H1 (cell line): Measurements from ENCODE around the gene CBLC. TPM values are rescaled to one million over a fixed set of nuclear protein-coding genes. Genes with fewer than 3 reads are reported as not detected.

Experiments
- CTCF ChIA-PET: fragments of 300-600 bp; sonication (Branson Sonifier 250); formaldehyde crosslinking; loops from one replicate; lab custom pipeline; 2021; ENCODE audit not compliant: partially characterized antibody; lab: Charles Lee
- POLR2A ChIA-PET: fragments of 300-600 bp; sonication (Branson Sonifier 250); formaldehyde crosslinking; loops from one replicate; lab custom pipeline; 2021; ENCODE audit warnings: inconsistent platforms; ENCODE audit not compliant: partially characterized antibody; lab: Charles Lee
- DNase-seq, 2 experiments: peaks; one replicate each; pipeline versions ENCODE4 v3.0.0 to v3.0.0-alpha.2; 2010 to 2022; ENCODE audit warnings: low spot score in 2 of 2, low read depth in 1 of 2, mixed read lengths in 1 of 2
- FAIRE-seq: peaks from 2 replicates; lab custom pipeline; 2011; peaks lifted over from hg19 to GRCh38; lab: Jason Lieb, UNC
- H2AFZ ChIP-seq: 2 replicates; pipeline ENCODE4 v1.8.1; 2012; ENCODE audit warnings: low read length, inconsistent platforms
- H2AK5ac ChIP-seq: 2 replicates; pipeline ENCODE4 v1.6.1; 2013; ENCODE audit warnings: low read depth, low read length
- H2BK120ac ChIP-seq: replicated peaks from 2 replicates; pipeline ENCODE3; 2013; ENCODE audit warnings: low read depth, low read length, inconsistent platforms
- H2BK12ac ChIP-seq: 2 replicates; pipeline ENCODE4 v1.6.1; 2013; ENCODE audit warnings: low read depth, low read length
- H2BK15ac ChIP-seq: 2 replicates; pipeline ENCODE4 v1.6.1; 2013; ENCODE audit warnings: low read length
- H2BK20ac ChIP-seq: 2 replicates; pipeline ENCODE4 v1.6.1; 2013; ENCODE audit warnings: low read length
- H2BK5ac ChIP-seq: 2 replicates; pipeline ENCODE4 v1.6.1; 2013; ENCODE audit warnings: low read depth, low read length
- H3K14ac ChIP-seq: 2 replicates; pipeline ENCODE4 v1.6.1; 2013; ENCODE audit warnings: inconsistent platforms; ENCODE audit not compliant: insufficient read length
- H3K18ac ChIP-seq: 2 replicates; pipeline ENCODE4 v1.6.1; 2013; ENCODE audit warnings: low read length; ENCODE audit errors: extremely low read depth
- H3K23ac ChIP-seq: 2 replicates; pipeline ENCODE4 v1.6.1; 2013; ENCODE audit warnings: inconsistent platforms; ENCODE audit not compliant: insufficient read length
- H3K23me2 ChIP-seq: 2 replicates; pipeline ENCODE4 v1.6.1; 2013; ENCODE audit warnings: low read depth, low read length
- H3K27ac ChIP-seq: 2 replicates; pipeline ENCODE4 v1.6.1; 2011; ENCODE audit warnings: low read depth, low read length, inconsistent platforms
- H3K27me3 ChIP-seq, 4 experiments: replicated peaks in 1 of 4; 1 replicate in 1 of 4; 2 replicates in 3 of 4; pipeline versions ENCODE4 v1.6.1 to v1.8.1; 2011 to 2013; ENCODE audit warnings: low read length in 3 of 4, mild to moderate bottlenecking in 3 of 4, inconsistent platforms in 2 of 4, mixed read lengths in 2 of 4, moderate library complexity in 1 of 4; ENCODE audit not compliant: control insufficient read depth in 3 of 4, insufficient read depth in 3 of 4; ENCODE audit errors: extremely low read depth in 1 of 4
- H3K36me3 ChIP-seq, 4 experiments: 2 replicates each; pipeline versions ENCODE4 v1.6.1 to v1.8.1; 2011 to 2013; ENCODE audit warnings: mild to moderate bottlenecking in 4 of 4, low read length in 3 of 4, moderate library complexity in 2 of 4, control low read depth in 1 of 4, inconsistent platforms in 1 of 4; ENCODE audit not compliant: insufficient read depth in 4 of 4, control insufficient read depth in 2 of 4
- H3K4ac ChIP-seq: replicated peaks from 2 replicates; pipeline ENCODE3; 2013; ENCODE audit warnings: low read length, low read depth, mixed read lengths, inconsistent platforms; ENCODE audit not compliant: insufficient read length
- H3K4me1 ChIP-seq, 4 experiments: replicated peaks in 1 of 4; 1 replicate in 1 of 4; 2 replicates in 3 of 4; pipeline versions ENCODE4 v1.6.1 to v1.8.1; 2011 to 2013; ENCODE audit warnings: low read length in 3 of 4, inconsistent platforms in 2 of 4, mixed read lengths in 1 of 4; ENCODE audit not compliant: insufficient read depth in 4 of 4, control insufficient read depth in 3 of 4
- H3K4me2 ChIP-seq, 2 experiments: 2 replicates each; pipeline versions ENCODE4 v1.6.1 to v1.8.1; 2011 to 2013; ENCODE audit warnings: low read depth in 2 of 2, low read length in 2 of 2, control low read depth in 1 of 2, inconsistent platforms in 1 of 2, mild to moderate bottlenecking in 1 of 2; ENCODE audit not compliant: insufficient read depth in 1 of 2
- H3K4me3 ChIP-seq, 4 experiments: fragments of 200-600, 300-600 bp in 1 of 4; sonication (generic), shearing (Covaris generic), sonication (Bioruptor Twin) in 1 of 4; 2 replicates each; pipeline versions ENCODE4 v1.5.1 to v1.8.1; 2011 to 2016; ENCODE audit warnings: low read length in 4 of 4, low read depth in 3 of 4, control low read depth in 2 of 4, inconsistent platforms in 2 of 4, mild to moderate bottlenecking in 2 of 4, mixed read lengths in 1 of 4, moderate library complexity in 1 of 4; ENCODE audit not compliant: insufficient read depth in 2 of 4; ENCODE audit errors: extremely low read depth in 1 of 4
- H3K56ac ChIP-seq: replicated peaks from 2 replicates; pipeline ENCODE3; 2013; ENCODE audit warnings: low read depth, mild to moderate bottlenecking, mixed read lengths, low read length, inconsistent platforms; ENCODE audit not compliant: insufficient read length
- H3K79me1 ChIP-seq: 2 replicates; pipeline ENCODE4 v1.6.1; 2013; ENCODE audit warnings: low read depth, low read length, control low read depth
- H3K79me2 ChIP-seq, 2 experiments: 2 replicates each; pipeline versions ENCODE4 v1.6.1 to v1.8.1; 2012 to 2013; ENCODE audit warnings: low read length in 2 of 2, mild to moderate bottlenecking in 2 of 2, inconsistent platforms in 1 of 2; ENCODE audit not compliant: insufficient read depth in 2 of 2, control insufficient read depth in 1 of 2
- H3K9ac ChIP-seq, 4 experiments: replicated peaks in 1 of 4; 1 replicate in 1 of 4; 2 replicates in 3 of 4; pipeline versions ENCODE4 v1.6.1 to v1.8.1; 2011 to 2013; ENCODE audit warnings: low read depth in 3 of 4, low read length in 3 of 4, control low read depth in 2 of 4, mild to moderate bottlenecking in 2 of 4, moderate library complexity in 2 of 4, inconsistent platforms in 1 of 4; ENCODE audit errors: extremely low read depth in 1 of 4
- H3K9me3 ChIP-seq, 2 experiments: 2 replicates each; pipeline versions ENCODE4 v1.6.1 to v1.8.1; 2012 to 2013; ENCODE audit warnings: mild to moderate bottlenecking in 2 of 2, moderate library complexity in 2 of 2, control low read depth in 1 of 2, inconsistent platforms in 1 of 2, low read depth in 1 of 2, low read length in 1 of 2, mixed read lengths in 1 of 2; ENCODE audit not compliant: insufficient read depth in 2 of 2
- H4K20me1 ChIP-seq, 2 experiments: replicated peaks in 1 of 2; 2 replicates each; pipeline versions ENCODE3 to v1.8.1; 2011 to 2013; ENCODE audit warnings: inconsistent platforms in 2 of 2, low read length in 2 of 2, mild to moderate bottlenecking in 1 of 2; ENCODE audit not compliant: insufficient read depth in 2 of 2, control insufficient read depth in 1 of 2
- H4K5ac ChIP-seq: 2 replicates; pipeline ENCODE4 v1.6.1; 2013; ENCODE audit warnings: low read length, low read depth, mixed read lengths, inconsistent platforms; ENCODE audit not compliant: insufficient read length
- H4K8ac ChIP-seq: 2 replicates; pipeline ENCODE4 v1.8.0; 2013; ENCODE audit warnings: mild to moderate bottlenecking, moderate library complexity, low read length, inconsistent platforms; ENCODE audit not compliant: insufficient read depth; ENCODE audit errors: extremely low read depth
- H4K91ac ChIP-seq: replicated peaks from 2 replicates; pipeline ENCODE3; 2013; ENCODE audit warnings: low read length, mixed read lengths, inconsistent platforms; ENCODE audit not compliant: insufficient read length
- ASH2L ChIP-seq: fragments of 200-600, 300-600 bp; sonication (generic); IDR thresholded peaks from one replicate; pipeline ENCODE4 v1.7.1; 2017; ENCODE audit warnings: low read length
- EGR1 ChIP-seq: IDR thresholded peaks from 2 replicates; pipeline ENCODE4 v1.6.1; 2011; ENCODE audit warnings: low read depth, low read length, borderline replicate concordance
- GABPA ChIP-seq: IDR thresholded peaks from 2 replicates; pipeline ENCODE4 v1.6.1; 2011; ENCODE audit warnings: mild to moderate bottlenecking, low read length, moderate library complexity, borderline replicate concordance; ENCODE audit not compliant: insufficient read depth
- HDAC2 ChIP-seq, 2 experiments: fragments of 300-600 bp in 1 of 2; sonication (generic) in 1 of 2; IDR thresholded peaks; 2 replicates each; pipeline ENCODE4 v1.6.1; 2011 to 2012; ENCODE audit warnings: low read depth in 2 of 2, low read length in 2 of 2, mild to moderate bottlenecking in 2 of 2, moderate library complexity in 2 of 2, borderline replicate concordance in 1 of 2, inconsistent platforms in 1 of 2
- KDM5A ChIP-seq: fragments of 200-600 bp; IDR thresholded peaks from 2 replicates; pipeline ENCODE4 v1.7.1; 2012; ENCODE audit warnings: mild to moderate bottlenecking, low read length, inconsistent platforms, mixed read lengths
- POLR2AphosphoS5 ChIP-seq: IDR thresholded peaks from 2 replicates; pipeline ENCODE4 v1.6.1; 2011; ENCODE audit warnings: low read depth, low read length
- RFX5 ChIP-seq: IDR thresholded peaks from 2 replicates; pipeline ENCODE4 v1.6.1; 2011; ENCODE audit warnings: low read depth, low read length, improper control_type of control experiment, borderline replicate concordance
- SIN3A ChIP-seq, 2 experiments: IDR thresholded peaks in 1 of 2; conservative IDR thresholded peaks in 1 of 2; 2 replicates each; pipeline ENCODE4 v1.6.1; 2011 to 2012; ENCODE audit warnings: low read length in 2 of 2, improper control_type of control experiment in 1 of 2, low read depth in 1 of 2, mild to moderate bottlenecking in 1 of 2
- SIRT6 ChIP-seq: IDR thresholded peaks from one replicate; pipeline ENCODE4 v1.7.1; 2012; ENCODE audit warnings: low read length, inconsistent platforms
- TCF12 ChIP-seq: IDR thresholded peaks from 2 replicates; pipeline ENCODE4 v1.6.1; 2011; ENCODE audit warnings: low read depth, mild to moderate bottlenecking, low read length
- TEAD4 ChIP-seq: IDR thresholded peaks from 2 replicates; pipeline ENCODE4 v1.6.1; 2012; ENCODE audit warnings: low read depth, low read length, inconsistent platforms, mixed read lengths
- ZNF274 ChIP-seq: IDR thresholded peaks from 2 replicates; pipeline ENCODE4 v1.7.0; 2012; ENCODE audit warnings: low read length, borderline replicate concordance; ENCODE audit errors: extremely low read depth
- WGBS, 2 experiments: shearing (Covaris generic) in 1 of 2; methylation state at CpG; one replicate each; pipeline versions ENCODE4 v1.1.6 to v1.1.7; 2013 to 2015; ENCODE audit warnings: low lambda C conversion rate in 2 of 2, mixed read lengths in 2 of 2, inconsistent platforms in 1 of 2, low coverage in 1 of 2, missing lambda C conversion rate in 1 of 2; ENCODE audit not compliant: insufficient replicate concordance in 2 of 2, insufficient coverage in 1 of 2, insufficient read length in 1 of 2; ENCODE audit errors: extremely low coverage in 1 of 2, missing lambda C conversion rate in 1 of 2; 5-methylcytosine and 5-hydroxymethylcytosine counted together
- polyA plus RNA-seq, 7 experiments: library from polyadenylated mRNA; depleted of rRNA in 3 of 7; stranded (reverse) in 5 of 7; unstranded in 2 of 7; fragments of >200 nt in 5 of 7; fragments of 200-250 nt in 2 of 7; gene quantifications; 1 replicate in 5 of 7; 2 replicates in 1 of 7; 4 replicates in 1 of 7; pipeline versions ENCODE4 v1.2.1 to v1.2.3, GENCODE V29; 2011 to 2013; ENCODE audit warnings: missing spikeins in 2 of 7, mixed read lengths in 2 of 7
- total RNA-seq: library from RNA; stranded (reverse); fragmentation: NEBNext Ultra II Directional; extraction: Animal tissue kit (Norgen Biotek cat#: 25700); gene quantifications from 2 replicates; pipeline ENCODE4 v1.2.1, GENCODE V29; 2021
- TF ChIP-seq, protein P1 (sequence below): IDR thresholded peaks from 2 replicates; pipeline ENCODE4 v1.6.1; 2011; ENCODE audit warnings: low read depth, mild to moderate bottlenecking, low read length; ENCODE audit not compliant: insufficient read depth

CBLC gene
- total and polyA plus RNA-seq, 2 of the 8 experiments (the other 6 are each of a cell fraction or from before 2014, with no cell fraction given), result 17.4 to 35.7 TPM

DNA sequence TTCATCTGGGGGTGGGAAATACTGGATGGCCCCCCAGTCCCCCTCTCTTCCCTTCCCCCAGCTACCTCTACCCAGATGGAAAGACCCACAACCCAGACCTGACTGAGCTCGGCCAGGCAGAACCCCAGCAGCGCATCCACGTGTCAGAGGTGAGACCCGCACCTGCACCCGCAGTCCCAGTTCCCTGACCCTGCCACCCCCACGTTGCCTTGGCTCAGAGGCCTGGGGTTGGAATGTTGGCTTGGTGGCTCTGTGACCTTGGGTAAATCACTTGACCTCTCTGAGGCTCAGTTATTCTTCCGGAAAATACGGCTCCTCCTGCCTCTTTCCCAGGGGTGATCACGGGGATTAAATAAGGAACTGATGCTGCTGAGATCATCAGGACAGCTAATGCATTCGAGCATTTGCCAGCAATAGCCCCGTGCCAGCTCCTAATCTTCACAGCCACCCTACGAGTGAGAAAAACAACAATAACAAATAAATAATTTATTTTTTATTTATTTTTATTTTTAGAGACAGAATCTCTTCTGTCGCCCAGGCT is 12.3 kb downstream of the CBLC start:
- CTCF ChIA-PET, result interaction anchor here (0.9 to 2.6 kb wide), 5 partner anchors 10 to 101 kb away, joined by 3 to 9 read pairs (median 4); no protein-coding TSS in a partner anchor
- TF ChIP-seq ZNF274 (no peak), POLR2AphosphoS5 (no peak), TCF12 (no peak), SIRT6 (no peak), KDM5A (no peak), ASH2L (no peak), RFX5 (no peak), SIN3A (conservative IDR thresholded peaks at IDR 0.05 in 1 of 2, IDR thresholded peaks at IDR 0.05 in 1 of 2; ENCODE audit: low read depth in 1 of 2, low read length in 2 of 2) (no peak), HDAC2 (IDR thresholded peaks at IDR 0.05; ENCODE audit: borderline replicate concordance in 1 of 2, low read depth in 2 of 2, low read length in 2 of 2) (no peak), TEAD4 (no peak), GABPA (no peak), EGR1 (no peak)
- TF ChIP-seq, protein P1, sequence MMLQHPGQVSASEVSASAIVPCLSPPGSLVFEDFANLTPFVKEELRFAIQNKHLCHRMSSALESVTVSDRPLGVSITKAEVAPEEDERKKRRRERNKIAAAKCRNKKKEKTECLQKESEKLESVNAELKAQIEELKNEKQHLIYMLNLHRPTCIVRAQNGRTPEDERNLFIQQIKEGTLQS, result no peak

More for the DNA sequence above, 12.3 kb downstream of the CBLC start:
- no peak overlapping the region for H2AK5ac ChIP-seq
- H4K5ac ChIP-seq, result no peak overlapping the region
- H4K8ac ChIP-seq, result peak overlapping the region; percentile 35; the same call in 1 of the 2 replicates
- no peak overlapping the region for H3K23ac ChIP-seq
- no peaks in the 10 kb centered on the region for H4K20me1 ChIP-seq
- H2BK5ac ChIP-seq, result no peak overlapping the region
- H3K27ac ChIP-seq, result no peak overlapping the region
- no peak overlapping the region for H3K18ac ChIP-seq
- no peak overlapping the region for H3K4me2 ChIP-seq
- no peaks in the 10 kb centered on the region; a peak in 1 of 7 replicates for H3K4me1 ChIP-seq
- H4K91ac ChIP-seq, result no peak overlapping the region
- H3K23me2 ChIP-seq, result no peaks in the 10 kb centered on the region
- H3K79me2 ChIP-seq, result no peaks in the 10 kb centered on the region
- H3K79me1 ChIP-seq, result no peaks in the 10 kb centered on the region
- H2BK12ac ChIP-seq, result no peak overlapping the region
- POLR2A ChIA-PET, result interaction anchor here (1.3 to 4.9 kb wide), 3 partner anchors 12 to 58 kb away, joined by 3 to 30 read pairs (median 3); partner anchors contain the start of genes BCAM and CBLC
- WGBS, 2 experiments, result 95% methylated on average over 13 of the region's 13 CpGs; no CpG with 5 or more reads in 1 of the 2 experiments
- no peak overlapping the region for H3K4ac ChIP-seq
- H3K56ac ChIP-seq, result no peak overlapping the region
- H3K14ac ChIP-seq, result no peak overlapping the region
- no peak overlapping the region for H3K4me3 ChIP-seq
- H2AFZ ChIP-seq, result no peak overlapping the region
- no peak overlapping the region for H2BK120ac ChIP-seq
- H3K9ac ChIP-seq, result no peak overlapping the region
- no peaks in the 10 kb centered on the region for H3K27me3 ChIP-seq
- H2BK20ac ChIP-seq, result no peak overlapping the region
- no peak for FAIRE-seq
- H3K9me3 ChIP-seq, result no peaks in the 10 kb centered on the region
- H3K36me3 ChIP-seq, result peaks cover 2 to 27% (median 16%) of the 10 kb centered on the region in 4 experiments
- H2BK15ac ChIP-seq, result no peak overlapping the region
- DNase-seq, result no peak
